ENCODE measurements around the gene SELENOI.
"Not testable (repeated sequence)": the region's sequence is repeated elsewhere in the genome, so short reads cannot be mapped to it uniquely, and the experiment has no call there.

SELENOI gene

DNA sequence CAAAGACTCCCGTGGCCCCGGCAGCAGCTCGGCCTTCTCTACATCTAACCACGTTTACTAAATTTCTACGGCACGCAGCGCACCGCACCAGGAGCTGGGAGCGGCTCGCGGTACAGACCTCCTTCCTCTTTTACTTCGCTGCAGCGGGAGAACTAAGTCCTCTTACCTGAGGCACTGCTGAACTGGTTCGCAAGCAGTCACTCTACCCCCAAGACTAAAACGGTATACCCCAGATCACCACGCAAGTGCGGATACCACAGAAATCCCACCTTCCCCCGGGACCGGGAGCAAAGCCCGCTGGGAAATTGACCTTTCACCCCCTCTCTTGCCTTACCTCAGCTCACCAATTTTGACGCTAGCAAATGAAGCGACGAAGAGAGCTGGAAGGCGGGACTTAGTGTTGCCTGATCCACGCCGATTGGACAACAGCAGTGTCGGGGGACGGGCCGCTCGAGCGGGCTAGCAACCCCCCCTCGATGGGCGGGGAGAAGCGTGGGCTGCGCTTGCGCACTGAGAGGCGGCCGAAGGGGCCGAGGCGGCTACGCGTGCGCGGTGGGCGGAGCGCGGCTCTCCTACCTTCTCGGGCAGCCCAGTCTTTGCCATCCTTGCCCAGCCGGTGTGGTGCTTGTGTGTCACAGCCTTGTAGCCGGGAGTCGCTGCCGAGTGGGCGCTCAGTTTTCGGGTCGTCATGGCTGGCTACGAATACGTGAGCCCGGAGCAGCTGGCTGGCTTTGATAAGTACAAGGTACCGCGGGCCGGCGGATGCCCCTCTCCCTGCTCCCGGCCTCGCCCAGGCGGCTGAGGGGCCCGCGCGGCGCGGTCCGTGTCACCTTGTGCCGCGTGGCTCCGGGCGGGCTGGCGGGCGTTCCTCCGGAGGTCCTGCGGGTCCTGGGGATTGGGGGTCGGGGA lies at the start of gene SELENOI:
SELENOI (plus strand) TSS at position 599 of the 909 bp plus-strand sequence; CDS start at position 689, 90 bp downstream.
- peak; percentile 97 to 98 for DNase-seq (ENCODE audit: low read depth in 2 of 2)

DNA sequence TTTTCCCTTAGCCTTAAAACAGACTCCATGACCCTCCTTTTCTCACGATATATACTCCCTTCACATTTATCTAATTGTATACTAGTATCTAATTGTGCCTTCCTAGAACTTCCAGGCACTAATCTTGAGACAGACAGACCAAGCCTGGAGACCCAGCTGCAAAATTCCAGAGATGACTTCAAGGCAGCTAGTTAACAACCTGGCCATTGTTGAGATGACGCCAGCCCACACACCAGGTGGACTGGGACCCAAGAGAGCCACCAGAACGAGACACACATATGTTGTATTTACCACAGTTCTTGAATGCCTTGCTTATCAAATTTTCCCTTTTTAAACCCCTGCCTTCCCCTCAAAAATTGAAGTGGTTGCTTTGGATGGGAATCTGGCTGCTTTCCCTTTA lies 48.9 kb upstream of the SELENOI start:
- DNase-seq (ENCODE audit: low read depth in 2 of 2): no peak

DNA sequence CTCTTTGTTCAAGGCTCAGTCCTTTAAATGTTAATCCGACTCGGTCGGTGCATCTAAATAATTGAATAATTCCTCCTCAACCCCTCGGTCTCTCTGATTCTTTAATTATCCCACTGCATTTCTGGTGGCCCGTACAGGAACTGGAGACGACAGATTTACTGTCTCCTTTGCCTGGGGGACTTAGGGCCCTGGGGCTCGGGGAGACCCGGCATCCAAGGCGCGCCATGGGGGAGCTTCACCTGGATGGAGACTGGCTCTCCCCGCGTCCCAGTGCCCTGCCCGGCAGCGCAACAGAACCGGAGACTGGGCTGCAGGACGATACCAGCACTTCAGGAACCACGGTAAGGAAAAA lies 47.7 kb upstream of the SELENOI start:
- DNase-seq (ENCODE audit: low read depth in 2 of 2): no peak

GRCh38 chr2:26298638-26299393 lies 47.1 kb upstream of the SELENOI start:
- DNase-seq (ENCODE audit: low read depth in 2 of 2): peak in 1 of 2 experiments; percentile 5

- peak in 1 of 2 experiments; percentile 17 for DNase-seq (ENCODE audit: low read depth in 2 of 2)
Measured at GRCh38 chr2:26299471-26300101, 46.4 kb upstream of the SELENOI start.

DNA sequence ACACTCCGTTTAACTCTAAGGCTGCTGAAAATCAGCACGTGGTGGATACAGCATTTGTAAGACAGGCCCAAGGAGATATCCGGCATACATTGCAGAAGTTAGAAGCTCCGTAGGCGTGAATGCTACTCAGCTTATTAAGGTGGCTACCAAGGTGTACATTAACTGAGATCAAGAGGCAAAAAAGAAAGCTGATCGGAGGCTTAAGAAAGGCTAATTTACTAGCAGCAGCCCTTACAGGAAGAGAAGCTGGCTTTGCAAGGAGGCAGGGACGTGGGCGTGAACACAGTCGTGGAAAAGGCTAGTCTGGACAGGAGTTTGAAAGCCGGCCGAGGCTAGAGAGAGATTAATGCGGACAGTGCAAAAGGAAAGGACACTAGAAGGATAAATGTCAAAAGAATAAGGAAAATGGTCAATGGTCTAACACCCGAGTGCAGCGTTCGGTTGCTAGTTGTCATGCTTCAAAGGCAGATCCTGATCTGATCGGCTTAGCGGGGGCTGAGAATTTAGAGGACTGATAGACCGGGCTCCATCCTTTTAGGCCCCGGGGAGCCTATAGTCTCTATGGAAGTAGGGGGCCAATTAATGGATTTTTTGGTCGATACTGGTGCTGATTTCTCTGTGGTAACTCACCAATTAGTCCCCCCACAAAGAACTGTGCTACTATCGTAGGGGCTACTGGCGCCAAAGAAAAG lies 45.6 kb upstream of the SELENOI start:
- DNase-seq (ENCODE audit: low read depth in 2 of 2): no peak

DNA sequence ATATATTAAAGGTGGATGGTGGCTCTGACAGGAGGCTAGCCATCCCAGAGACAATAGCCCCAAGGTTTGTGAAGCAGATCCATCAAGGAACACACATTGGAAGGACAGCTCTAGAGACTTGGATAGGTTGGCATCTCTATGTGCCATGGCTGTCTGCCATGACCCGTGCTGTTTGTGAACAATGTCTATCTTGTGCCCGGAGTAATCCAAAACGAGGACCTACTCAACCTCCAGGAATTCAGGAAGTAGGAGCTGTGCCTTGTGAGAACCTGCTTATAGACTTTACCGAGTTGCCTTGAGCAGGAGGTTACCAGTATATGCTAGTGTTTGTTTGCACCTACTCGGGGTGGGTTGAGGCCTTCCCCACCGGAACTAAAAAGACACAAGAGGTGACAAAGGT lies 43.1 kb upstream of the SELENOI start:
- DNase-seq (ENCODE audit: low read depth in 2 of 2): no peak

DNA sequence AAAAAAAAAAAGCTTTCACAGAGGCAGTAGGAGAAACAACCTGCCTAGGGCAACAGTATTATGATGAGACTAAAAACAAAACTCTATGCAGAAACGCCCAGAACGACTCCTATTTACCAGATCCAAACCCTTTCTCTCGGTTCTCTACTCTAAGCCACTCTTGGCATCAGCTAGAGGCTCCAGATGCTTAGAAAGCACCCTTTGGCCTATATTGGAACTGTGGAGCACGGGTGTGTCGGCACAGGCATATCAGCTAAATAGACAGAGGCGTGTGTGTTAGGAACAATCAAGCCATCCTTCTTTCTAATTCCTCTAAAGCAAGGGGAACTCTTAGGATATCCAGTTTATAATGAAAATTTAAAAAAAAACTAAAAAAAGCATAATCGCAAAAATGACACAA lies 40.8 kb upstream of the SELENOI start:
- DNase-seq (ENCODE audit: low read depth in 2 of 2): not testable (repeated sequence)

DNA sequence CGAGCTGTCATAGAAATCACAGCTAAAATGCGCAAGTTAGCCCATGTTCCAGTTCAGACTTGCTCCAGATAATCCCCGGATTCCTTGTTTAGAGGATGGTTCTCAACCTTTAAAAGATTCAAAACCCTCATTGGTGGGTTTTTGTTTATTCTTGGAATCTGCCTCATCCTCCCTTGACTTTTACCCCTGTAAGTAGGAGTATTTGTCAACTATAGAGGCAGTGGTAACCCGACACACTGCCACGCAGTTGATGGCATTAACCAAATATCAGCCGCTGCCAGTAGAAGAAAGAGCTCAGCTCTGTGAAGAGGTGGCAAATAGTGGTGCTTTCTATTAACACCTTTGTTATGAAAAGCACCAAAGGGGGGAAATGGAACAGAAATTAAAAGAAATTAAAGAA lies 40.4 kb upstream of the SELENOI start:
- no peak for DNase-seq (ENCODE audit: low read depth in 2 of 2)

GRCh38 chr2:26309921-26310320 lies 36.0 kb upstream of the SELENOI start:
- DNase-seq (ENCODE audit: low read depth in 2 of 2): no peak

DNA sequence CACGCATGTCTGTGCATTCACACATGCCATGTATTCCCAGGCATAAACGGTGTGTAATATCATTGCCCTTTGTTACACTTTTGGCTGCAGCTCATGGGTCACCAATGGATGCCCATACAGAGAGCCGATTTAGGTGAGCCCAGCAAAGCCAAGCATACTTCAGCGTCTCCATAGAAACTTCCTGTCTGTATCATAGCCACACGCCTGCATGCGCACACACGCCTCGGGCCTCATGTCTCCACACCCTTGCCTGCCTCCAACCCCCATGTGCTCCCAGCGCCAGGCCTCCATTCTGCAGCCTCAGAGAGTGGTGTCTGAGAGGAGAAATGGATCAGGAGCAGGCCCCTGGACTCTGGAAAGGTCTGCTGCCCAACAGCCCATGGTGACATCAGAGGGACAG lies 33.5 kb upstream of the SELENOI start:
- DNase-seq (ENCODE audit: low read depth in 2 of 2): no peak

- DNase-seq (ENCODE audit: low read depth in 2 of 2): no peak
Measured at GRCh38 chr2:26313446-26313845, 32.5 kb upstream of the SELENOI start.

- DNase-seq (ENCODE audit: low read depth in 2 of 2): no peak
Measured at GRCh38 chr2:26314243-26314642, 31.7 kb upstream of the SELENOI start.

DNA sequence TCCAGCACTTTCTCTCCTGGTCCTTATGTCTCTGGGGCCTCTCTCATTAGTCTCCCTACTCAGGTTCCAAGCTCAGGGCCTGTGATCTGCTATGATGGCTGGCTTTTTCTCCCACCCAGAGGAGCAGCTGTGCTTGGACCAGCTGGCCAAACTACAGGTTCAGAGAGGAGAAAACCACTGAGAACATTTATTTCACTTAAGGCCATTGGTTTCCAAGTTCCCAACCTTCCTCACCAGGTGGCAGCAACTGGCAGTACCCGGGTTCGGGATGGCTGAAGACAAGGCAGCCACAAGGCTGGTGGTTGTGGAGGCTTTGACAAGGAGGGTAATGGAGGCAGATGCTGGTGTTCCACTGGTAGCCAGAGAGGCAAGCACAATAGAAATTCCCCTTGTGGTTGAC lies 29.9 kb upstream of the SELENOI start:
- DNase-seq (ENCODE audit: low read depth in 2 of 2): no peak

- no peak for DNase-seq (ENCODE audit: low read depth in 2 of 2)
Measured at GRCh38 chr2:26316845-26317244, 29.1 kb upstream of the SELENOI start.

- no peak for DNase-seq (ENCODE audit: low read depth in 2 of 2)
Measured at GRCh38 chr2:26317377-26318105, 28.4 kb upstream of the SELENOI start.

DNA sequence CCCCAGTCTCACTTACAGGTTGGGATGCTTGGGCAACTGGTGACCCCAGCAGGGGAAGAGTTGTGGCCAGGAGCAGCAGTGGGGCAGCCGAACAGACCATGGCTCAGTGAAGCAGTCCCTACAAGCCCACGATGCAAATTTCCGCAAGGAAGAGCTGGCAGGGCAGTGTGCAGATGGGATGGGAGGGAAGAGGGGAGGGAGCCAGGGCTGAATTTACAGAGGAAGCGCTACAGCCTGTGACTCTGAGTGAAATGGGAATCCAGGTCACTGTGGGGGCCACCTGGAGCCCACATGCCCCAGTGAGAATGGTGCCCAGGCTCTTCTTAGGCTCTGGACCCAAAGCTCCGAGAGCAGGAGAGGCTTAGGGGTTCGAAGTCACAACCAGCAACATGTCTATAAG lies 27.0 kb upstream of the SELENOI start:
- DNase-seq (ENCODE audit: low read depth in 2 of 2): no peak

DNA sequence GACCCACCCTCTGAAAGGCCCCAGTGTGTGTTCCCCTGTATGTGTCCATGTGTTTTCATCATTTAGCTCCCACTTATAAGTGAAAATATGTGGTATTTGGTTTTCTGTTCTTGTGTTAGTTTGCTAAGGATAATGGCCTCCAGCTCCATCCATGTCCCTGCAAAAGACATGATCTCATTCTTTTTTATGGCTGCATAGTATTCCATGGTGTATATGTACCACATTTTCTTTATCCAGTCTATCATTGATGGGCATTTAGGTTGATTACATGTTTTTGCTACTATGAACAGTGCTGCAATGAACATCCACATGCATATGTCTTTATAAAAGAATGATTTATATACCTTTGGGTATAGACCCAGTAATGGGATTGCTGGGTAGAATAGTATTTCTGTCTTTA lies 21.5 kb upstream of the SELENOI start:
- not testable (repeated sequence) for DNase-seq (ENCODE audit: low read depth in 2 of 2)

DNA sequence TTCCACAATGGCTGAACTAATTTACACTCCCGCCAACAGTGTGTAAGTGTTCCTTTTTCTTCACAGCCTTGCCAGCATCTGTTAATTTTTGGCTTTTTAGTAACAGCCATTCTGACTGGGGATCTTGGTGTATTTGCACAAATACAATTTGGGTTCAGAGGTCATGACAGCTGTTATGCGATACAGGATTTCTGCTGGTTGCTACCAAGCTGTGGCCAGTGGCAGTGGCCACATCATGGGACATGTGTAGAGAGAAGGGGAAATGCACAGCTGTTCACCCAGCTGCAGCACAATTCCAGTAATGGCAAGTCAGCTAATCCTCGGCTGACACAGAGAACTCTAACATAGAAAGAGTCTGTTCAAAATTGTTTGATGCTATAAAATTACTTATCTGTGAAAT lies 21.0 kb upstream of the SELENOI start:
- no peak for DNase-seq (ENCODE audit: low read depth in 2 of 2)

GRCh38 chr2:26325851-26326250 lies 20.1 kb upstream of the SELENOI start:
- DNase-seq (ENCODE audit: low read depth in 2 of 2): no peak

DNA sequence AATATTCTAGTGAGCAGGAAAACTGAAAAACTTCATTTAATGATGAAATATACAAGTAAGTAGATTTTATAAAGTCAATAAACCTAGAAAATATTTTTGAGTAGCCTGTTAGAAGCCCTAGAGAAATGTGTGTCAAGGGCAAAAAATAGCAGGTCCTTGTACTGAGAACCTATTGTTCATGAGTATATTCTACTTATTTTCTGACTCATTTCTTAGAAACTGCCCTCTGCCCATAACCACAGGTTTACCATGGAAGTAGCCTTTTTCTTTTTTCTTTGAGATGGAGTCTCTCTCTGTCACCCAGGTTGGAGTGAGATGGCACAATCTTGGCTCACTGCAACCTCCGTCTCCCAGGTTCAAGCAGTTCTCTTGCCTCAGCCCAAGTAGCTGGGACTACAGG lies 19.4 kb upstream of the SELENOI start:
- DNase-seq (ENCODE audit: low read depth in 2 of 2): no peak

Data from fibroblast of skin of left biceps (primary cell).